ENCODE results near the gene TCF15.

TCF15 gene

DNA sequence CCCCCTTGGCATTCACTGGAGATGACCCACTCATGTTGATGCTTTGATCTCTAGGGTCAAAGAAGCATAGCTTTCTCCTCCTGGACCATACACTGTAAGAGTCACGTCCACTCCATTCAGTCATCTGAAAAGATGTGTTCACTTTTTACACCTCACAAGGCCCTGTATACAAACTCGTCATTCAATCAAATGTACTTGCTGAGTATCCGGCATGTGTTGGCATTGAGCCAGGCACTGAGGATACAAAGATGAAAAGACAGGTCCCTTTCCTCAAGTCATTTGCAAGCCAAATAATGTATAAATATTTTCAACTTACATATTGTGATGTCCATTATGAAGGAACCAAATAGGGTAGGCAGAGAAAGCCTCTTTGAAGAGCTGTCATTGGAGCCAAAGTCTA, 34.0 kb downstream of the TCF15 start:
- DNase-seq: no peak

DNA sequence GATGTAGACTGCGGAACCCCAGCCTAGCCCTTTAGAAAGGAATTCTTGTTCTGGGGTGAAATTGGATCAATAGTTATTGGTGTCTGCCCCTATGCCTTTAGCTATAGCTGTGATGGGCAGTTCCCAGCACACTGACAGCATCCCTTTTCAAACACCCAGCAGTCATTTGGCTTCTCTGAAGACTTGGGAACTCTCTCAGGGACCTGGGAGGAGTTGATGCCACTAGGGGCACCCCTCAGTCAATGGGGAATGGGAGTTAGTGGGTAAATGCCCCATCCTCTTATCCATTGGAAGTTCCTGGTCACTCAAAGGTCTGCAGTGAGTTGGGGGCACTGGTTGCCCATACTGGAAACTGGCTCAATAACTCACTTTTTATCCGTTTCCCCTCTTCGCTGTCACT, 34.9 kb downstream of the TCF15 start:
- DNase-seq: no peak

DNA sequence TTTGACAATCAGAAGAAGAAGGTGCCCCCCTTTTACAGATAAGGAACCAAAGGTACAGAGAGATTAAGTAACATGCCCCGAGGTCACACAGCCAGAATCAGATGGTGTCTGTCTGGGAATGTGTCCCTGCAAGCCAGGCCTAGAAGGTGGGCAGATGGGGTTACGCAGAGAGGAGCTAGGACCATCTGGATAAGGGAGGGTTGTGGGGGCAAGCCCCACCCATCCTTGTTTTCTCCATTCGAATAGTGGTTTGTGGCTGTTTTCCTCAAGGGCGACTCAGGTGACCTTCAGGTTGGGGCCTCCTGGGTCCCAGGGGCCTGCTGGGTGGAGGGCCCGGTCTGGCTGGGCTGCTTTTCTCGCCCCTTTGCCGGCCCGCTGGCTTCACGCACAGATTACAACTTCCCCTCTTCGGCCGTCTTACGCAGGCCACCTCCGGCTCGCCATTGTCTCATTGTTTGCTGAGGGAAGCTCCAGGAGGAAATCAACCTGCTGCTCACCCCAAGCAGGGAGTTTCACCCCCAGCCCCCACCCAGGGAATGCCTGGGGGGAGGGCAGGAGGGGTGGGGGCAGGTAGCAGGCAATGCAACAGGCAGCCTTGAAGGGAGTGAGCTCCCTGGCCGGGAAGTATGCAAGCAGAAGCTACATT, 35.7 kb downstream of the TCF15 start:
- DNase-seq: no peak

GRCh38 chr20:573414-574296, 36.5 kb downstream of the TCF15 start:
- no peak for DNase-seq

DNA sequence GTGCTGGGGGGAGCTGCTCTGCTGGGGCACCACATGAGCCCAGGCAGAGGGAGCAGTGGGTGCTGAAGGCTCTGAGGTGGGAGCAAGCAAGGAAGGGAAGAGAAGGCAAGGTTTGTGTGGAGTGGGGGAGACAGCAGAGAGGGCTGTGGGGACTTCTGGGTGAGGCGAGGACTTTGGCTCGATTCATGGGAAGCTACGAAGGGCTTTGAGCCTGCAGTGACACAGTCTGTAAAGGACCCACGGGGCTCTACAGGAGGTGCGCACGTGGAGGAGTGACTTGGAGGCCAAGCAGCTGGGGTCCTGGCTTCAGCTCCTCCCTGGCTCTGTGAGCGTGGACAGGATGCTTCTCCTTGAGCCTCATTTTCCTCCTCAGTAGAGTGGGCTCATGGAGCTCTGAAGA, 37.4 kb downstream of the TCF15 start:
- no peak for DNase-seq

GRCh38 chr20:571754-572441, 38.2 kb downstream of the TCF15 start:
- no peak for DNase-seq

- DNase-seq: no peak
Observed at GRCh38 chr20:568673-569415, 41.3 kb downstream of the TCF15 start.

- DNase-seq: no peak
Observed at GRCh38 chr20:568097-568652, 41.9 kb downstream of the TCF15 start.

DNA sequence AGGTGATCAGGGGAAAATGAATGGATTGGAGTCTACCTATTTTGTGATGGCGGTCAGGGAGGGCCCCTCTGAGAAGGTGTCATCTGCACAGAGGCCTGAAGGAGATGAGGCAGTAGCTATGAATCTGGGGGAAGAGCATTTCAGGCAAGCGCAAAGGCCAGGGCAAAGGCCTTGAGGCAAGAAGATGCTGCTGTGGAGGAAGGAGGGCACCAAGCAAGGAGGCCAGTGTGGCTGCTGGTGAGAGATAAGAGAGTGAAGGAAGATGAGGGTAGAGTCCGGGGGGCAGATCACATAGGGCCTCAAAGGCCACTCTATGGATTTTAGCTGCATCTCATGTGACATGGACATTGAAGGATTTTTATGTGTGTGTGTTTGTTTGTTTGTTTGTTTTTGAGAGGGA, 45.9 kb downstream of the TCF15 start:
- DNase-seq: no peak

DNA sequence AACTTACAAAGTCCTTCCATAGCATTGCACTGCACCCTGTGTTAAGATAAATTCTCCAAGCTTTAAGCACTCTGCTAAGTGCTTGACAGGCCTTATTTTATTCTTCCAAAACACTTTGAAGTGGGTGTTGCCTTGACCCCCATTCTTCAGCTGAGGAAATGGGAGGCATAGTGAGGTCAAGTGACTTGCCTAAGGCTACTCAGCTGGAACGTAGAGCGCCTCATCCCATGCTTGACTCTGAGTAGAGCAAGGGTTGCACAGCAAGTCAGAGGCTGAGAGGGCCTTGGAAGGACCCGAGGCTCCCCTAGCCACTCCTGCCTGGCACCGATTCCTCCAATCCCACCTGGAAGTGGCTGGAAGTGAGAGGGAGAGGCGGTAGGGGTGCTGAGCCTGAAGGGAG, 46.9 kb downstream of the TCF15 start:
- no peak for DNase-seq

DNA sequence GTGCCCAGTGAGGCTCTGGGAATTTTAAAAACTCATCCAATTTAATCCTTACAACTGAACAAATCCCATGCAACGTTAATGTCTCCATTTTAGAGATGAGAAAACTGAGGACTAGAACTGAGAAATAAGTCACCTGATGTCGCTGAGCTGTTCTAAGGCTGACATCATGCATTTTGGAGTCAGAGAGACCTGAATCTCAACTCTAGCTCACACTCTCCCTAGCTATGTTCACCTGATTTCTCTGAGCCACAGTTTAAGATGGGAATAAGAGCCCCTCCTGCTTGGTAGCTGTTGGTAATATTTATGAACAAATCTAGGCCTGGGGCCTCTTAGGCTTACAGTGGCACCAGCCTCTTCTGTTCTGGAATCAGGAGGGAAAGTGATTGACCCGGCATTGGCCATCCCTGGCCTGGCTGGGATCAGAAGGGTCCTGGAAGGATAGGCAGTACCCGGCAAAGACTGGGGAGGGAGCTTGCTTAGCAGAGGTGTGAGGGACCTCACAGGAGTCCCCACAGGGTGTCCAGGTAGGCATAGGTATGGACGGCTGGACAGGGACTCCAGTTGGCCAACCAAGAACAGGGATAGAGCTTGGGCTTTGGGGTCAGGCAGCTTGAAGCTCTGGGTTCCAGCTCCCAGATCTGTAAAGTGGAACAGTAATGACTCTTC, 47.7 kb downstream of the TCF15 start:
- no peak for DNase-seq

- peak; percentile 60 for DNase-seq
Observed at GRCh38 chr20:561437-562231, 48.5 kb downstream of the TCF15 start.

DNA sequence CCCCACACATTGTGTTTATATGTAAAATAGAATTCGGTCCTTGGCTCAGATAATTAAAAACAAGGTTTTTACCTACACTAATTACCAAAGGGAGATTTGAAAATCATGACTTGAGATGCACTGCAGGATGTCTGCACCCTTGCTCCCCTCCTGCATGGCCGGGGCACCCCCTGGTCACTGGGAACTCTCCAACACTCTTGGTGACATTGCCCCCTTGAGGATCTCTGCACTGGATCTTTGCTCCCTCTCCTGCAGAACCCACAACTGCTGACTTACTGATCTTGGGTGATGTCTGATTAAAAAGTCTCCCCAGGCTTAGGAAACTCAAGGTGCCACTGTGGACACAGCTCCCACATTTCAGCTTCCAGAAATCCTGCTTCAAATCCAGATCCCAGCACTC, 49.4 kb downstream of the TCF15 start:
- no peak for DNase-seq

GRCh38 chr20:558117-558516, 52.0 kb downstream of the TCF15 start:
- DNase-seq: no peak

GRCh38 chr20:556984-557383, 53.1 kb downstream of the TCF15 start:
- no peak for DNase-seq

- no peak for DNase-seq
Observed at GRCh38 chr20:555976-556385, 54.1 kb downstream of the TCF15 start.
